IPS-15b (cell line): ENCODE data around the gene LRRC1.

Source experiments
- H3K27me3 ChIP-seq: one replicate; pipeline ENCODE4 v1.6.1; 2013; ENCODE audit warnings: low read length; ENCODE audit not compliant: control insufficient read depth, insufficient read depth
- H3K36me3 ChIP-seq: one replicate; pipeline ENCODE4 v1.6.1; 2013; ENCODE audit warnings: low read length; ENCODE audit not compliant: control insufficient read depth, insufficient read depth
- H3K4me1 ChIP-seq: one replicate; pipeline ENCODE4 v1.6.1; 2013; ENCODE audit warnings: mild to moderate bottlenecking, low read length; ENCODE audit not compliant: control insufficient read depth, insufficient read depth
- H3K4me3 ChIP-seq: one replicate; pipeline ENCODE4 v1.5.1; 2013; ENCODE audit warnings: low read depth, low read length
- H3K9ac ChIP-seq: one replicate; pipeline ENCODE4 v1.6.1; 2013; ENCODE audit warnings: low read depth, mild to moderate bottlenecking, low read length
- H3K9me3 ChIP-seq: one replicate; pipeline ENCODE4 v1.6.1; 2013; ENCODE audit warnings: mild to moderate bottlenecking, low read length; ENCODE audit not compliant: control insufficient read depth, insufficient read depth

The LRRC1 gene

DNA sequence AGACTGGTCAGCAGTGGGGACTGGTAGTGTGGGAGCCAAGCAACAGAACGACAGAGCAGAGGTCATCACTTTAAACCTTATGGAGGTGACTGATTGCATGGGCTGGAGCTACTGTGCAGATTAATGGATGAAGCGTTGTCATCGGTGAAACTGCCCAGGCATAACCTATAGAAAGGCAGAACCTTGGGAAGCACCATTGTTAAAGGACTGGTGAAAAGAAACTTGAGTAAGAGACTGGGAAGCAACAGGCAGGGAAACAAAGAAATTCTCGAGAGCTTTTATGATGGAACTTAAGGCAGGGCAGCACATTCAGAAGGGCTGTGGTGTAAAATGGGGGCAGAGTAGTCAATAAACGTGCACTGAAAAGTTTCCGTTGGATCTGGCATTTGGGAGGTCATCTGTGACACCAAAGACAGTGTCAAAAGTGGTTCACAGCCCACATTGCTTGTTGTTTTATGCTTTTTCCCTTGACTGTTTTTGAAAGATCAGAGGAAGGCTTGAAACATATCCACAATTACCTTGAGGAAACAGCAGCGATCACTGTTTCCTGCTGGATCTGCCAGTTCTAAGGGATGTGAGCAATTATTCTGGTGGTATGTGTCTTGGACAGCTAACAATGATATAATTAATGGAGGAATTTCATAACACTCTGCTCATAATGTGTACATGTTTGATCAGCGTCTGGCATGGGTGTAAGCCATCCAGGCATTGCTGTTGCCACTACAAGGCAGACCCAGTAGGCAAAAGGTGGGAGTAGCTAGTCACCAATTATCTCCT is 62.7 kb downstream of the LRRC1 start:
- H3K9me3 ChIP-seq: no peaks in the 10 kb centered on the region
- no peaks in the 10 kb centered on the region for H3K4me1 ChIP-seq
- no peak overlapping the region for H3K4me3 ChIP-seq
- no peaks in the 10 kb centered on the region for H3K36me3 ChIP-seq
- H3K27me3 ChIP-seq: no peaks in the 10 kb centered on the region
- H3K9ac ChIP-seq: no peak overlapping the region

DNA sequence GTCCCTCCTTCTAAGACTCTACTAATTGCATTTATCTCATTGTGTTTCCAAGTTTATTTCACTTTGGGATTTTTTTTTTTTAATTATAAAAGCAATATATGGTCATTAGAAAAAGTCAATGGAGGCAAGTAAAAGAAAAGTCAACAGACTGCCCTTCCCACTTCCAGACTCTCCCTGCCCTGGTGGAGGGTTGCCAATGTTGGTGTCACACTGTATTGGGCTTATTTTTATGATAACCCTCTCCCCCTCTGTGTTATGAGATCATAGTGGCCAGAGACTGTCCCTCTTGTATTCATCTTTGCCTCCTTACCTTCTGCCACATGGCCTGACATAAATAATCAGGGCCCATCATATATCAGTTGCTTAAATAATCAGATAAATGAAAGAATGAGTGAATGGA is 63.4 kb downstream of the LRRC1 start:
- no peaks in the 10 kb centered on the region for H3K4me1 ChIP-seq

DNA sequence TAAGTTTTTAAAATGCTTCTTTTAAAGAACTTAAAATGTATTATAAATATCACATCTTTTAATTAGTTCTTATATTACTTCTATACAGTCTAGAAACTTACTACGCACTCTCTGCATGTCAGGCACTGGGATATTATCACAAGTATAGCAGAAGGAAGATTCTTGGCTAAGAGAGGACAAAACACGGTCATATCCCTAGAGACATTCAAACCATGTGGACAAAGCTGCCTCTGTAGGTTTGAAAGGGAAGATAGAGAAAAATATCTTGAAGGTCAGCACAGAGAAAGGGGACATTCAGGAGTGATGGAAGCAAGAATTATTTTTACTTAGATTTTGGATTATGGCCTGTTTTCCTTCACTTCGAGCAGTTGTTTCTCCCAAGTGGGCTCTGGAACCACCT is 64.1 kb downstream of the LRRC1 start:
- Histone ChIP-seq H3K4me3 (no peak overlapping the region), H3K36me3 (no peaks in the 10 kb centered on the region), H3K27me3 (no peaks in the 10 kb centered on the region), H3K9ac (no peak overlapping the region), H3K9me3 (no peaks in the 10 kb centered on the region), H3K4me1 (no peaks in the 10 kb centered on the region)

More for the DNA sequence above, 63.4 kb downstream of the LRRC1 start:
- Histone ChIP-seq H3K4me3 (no peak overlapping the region), H3K9ac (no peak overlapping the region), H3K27me3 (no peaks in the 10 kb centered on the region), H3K9me3 (no peaks in the 10 kb centered on the region), H3K36me3 (no peaks in the 10 kb centered on the region)

DNA sequence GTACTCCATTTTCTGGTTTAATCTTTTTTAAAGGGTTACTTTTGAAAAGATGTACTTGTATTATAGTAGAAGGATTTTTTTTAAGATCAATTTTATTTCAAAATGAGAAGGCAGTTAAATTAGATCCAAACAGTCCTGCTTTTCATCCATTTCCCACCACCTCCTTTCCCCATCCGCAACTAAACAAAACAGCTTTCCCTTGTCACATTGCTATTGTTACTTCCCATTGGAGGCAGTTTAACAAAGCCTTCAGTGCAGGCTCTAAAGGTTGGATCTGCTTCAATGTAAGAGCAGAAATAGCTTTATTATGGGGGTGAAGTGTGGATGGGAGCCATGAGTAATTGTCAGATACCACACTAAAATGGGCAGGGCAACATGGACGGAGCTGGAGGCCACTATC is 65.7 kb downstream of the LRRC1 start:
- Histone ChIP-seq H3K4me3 (no peak overlapping the region), H3K9ac (no peak overlapping the region), H3K4me1 (no peaks in the 10 kb centered on the region), H3K9me3 (no peaks in the 10 kb centered on the region), H3K27me3 (no peaks in the 10 kb centered on the region), H3K36me3 (no peaks in the 10 kb centered on the region)

DNA sequence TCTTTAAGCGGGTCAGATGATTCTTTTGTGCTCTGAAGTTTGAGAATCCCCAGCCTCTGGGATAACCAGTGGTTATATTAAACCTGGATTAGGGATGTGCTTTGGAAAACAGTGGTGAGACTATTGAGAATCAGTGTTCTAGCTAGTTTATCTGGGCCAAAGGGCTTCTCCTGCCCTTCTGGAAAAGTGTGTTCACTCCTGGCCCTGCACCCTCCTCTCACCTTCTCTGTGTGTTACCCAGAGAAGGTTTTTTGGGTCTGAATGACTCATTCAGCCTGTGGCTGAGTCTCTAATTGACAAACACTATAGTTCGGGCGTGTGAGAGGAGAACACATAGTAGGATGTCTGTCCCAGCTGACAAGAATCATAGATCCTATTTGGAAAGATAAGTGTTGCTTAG is 66.7 kb downstream of the LRRC1 start:
- Histone ChIP-seq H3K9ac (no peak overlapping the region), H3K4me1 (no peaks in the 10 kb centered on the region), H3K9me3 (no peaks in the 10 kb centered on the region), H3K4me3 (no peak overlapping the region), H3K27me3 (no peaks in the 10 kb centered on the region), H3K36me3 (no peaks in the 10 kb centered on the region)

DNA sequence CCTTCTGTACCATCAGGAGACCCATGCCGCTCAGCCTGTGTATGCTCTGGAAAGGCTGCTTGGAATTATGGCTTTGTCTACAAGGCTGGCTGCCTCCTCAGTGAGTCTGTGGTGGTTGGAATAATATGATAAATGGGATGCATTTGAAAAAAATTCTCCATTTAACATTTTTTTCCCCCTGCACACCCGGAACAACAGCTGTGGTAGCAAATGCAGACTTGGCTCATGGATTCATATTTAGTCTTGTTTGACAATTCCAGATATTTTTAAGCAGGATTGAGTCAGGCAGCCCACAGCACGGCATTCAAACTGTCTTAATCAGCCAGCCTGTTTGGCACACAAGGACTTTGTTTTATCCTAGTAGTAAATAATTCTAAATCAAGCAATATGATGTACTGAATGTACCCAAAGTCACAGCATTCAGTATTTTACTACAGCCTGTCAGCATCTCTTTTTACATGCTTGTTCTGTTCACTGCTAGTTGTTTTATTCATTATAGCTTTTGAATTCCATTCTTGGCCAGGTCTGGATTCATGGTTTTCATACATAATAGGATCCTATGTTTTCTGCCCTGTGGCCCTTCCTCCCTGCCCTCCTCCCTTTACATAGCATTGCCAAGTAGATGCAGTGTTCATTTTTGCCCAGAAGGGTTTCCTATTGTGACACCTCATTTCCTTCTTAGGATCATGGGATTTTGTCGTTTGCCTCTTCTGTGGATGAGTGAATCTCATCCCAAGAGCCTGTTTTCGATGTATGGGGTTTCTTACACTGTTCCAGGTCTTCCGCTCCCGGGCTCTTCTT is 68.1 kb downstream of the LRRC1 start:
- Histone ChIP-seq H3K36me3 (no peaks in the 10 kb centered on the region), H3K9ac (no peak overlapping the region), H3K4me3 (no peak overlapping the region), H3K27me3 (no peaks in the 10 kb centered on the region), H3K9me3 (no peaks in the 10 kb centered on the region), H3K4me1 (no peaks in the 10 kb centered on the region)

DNA sequence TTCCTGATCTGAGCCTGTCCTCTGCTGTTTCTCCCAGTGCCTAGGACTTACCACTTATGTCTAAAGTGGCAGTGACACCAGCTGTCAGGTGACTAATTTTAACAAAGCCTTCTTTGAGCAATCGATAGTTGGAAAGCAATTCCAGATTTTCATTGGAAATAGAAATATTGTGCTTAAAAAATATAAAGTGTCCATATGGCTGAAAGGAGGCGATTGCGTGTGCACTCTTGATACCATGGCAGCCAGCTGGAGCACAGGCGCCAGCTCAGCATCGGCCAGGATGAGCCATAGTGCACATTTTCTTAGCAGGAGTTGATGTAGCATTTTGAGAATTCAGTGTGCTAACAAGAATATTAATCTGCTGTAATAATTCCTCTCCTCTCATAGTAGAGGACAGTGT is 70.0 kb downstream of the LRRC1 start:
- Histone ChIP-seq H3K9me3 (no peaks in the 10 kb centered on the region), H3K4me3 (no peak overlapping the region), H3K27me3 (no peaks in the 10 kb centered on the region), H3K36me3 (no peaks in the 10 kb centered on the region), H3K9ac (no peak overlapping the region), H3K4me1 (no peaks in the 10 kb centered on the region)

DNA sequence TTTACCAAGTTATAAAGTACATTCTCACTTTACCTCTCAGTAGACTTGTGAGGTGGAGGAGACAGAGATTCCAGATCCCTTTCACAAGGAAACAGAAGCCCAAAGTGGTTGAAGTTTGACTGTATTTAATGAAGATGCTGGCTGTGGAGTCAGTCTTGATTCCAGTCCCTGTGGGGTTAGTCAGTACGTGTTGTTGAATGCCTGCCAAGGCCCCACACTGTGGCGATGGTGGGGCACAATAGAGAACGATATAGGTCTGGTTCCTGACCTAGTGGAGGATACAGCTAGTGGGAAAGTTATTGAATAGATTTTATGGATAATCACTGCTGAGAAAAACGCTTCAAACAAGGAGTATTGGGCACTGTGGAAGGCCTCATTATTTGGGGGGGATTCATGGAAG is 71.4 kb downstream of the LRRC1 start:
- Histone ChIP-seq H3K9me3 (no peaks in the 10 kb centered on the region), H3K9ac (no peak overlapping the region), H3K4me3 (no peak overlapping the region)

DNA sequence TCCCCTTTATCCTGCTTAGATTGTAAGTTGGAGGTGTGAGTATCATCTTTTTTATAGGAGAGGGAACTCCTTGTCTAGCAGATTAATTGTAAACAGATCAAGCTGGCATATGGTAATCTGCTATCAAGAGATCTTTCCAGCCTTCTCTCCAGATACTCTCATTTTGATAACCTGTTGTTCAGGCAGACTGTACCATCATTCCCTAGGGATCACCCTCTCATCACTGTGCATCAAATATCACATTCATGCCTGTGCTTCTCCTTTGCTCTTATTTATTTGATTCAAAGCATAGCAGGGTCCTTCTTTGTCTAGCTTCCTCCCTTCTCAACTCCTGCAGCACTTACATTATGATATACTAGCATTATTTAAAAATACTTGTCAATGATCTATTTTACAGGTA is 73.8 kb downstream of the LRRC1 start:
- Histone ChIP-seq H3K4me1 (no peaks in the 10 kb centered on the region), H3K36me3 (no peaks in the 10 kb centered on the region), H3K9me3 (no peaks in the 10 kb centered on the region), H3K9ac (no peak overlapping the region), H3K4me3 (no peak overlapping the region), H3K27me3 (no peaks in the 10 kb centered on the region)

More for the DNA sequence above, 71.4 kb downstream of the LRRC1 start:
- Histone ChIP-seq H3K36me3 (no peaks in the 10 kb centered on the region), H3K4me1 (no peaks in the 10 kb centered on the region), H3K27me3 (no peaks in the 10 kb centered on the region)

DNA sequence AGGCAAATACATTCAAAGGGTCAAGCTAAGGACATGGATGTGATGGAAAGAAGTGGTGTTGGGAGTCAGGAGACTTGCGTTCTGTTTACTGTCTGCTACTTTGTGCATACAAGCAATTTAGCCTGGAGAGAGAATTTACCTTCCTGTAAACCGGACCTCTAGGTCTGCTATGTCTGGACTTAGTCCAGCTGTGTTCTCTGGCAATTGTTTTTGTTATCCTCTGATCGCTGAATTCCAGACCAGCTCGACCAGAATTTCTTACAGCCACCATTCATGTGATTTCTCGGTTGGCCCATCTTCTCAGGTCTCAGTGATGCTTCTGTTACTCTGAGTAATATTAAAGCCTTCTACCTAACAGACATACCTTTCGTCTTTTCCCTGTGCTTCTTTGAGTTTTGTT is 75.2 kb downstream of the LRRC1 start:
- H3K36me3 ChIP-seq: no peaks in the 10 kb centered on the region
- no peak overlapping the region for H3K9ac ChIP-seq
- H3K9me3 ChIP-seq: no peaks in the 10 kb centered on the region
- no peaks in the 10 kb centered on the region for H3K27me3 ChIP-seq
- no peaks in the 10 kb centered on the region for H3K4me1 ChIP-seq
- no peak overlapping the region for H3K4me3 ChIP-seq

DNA sequence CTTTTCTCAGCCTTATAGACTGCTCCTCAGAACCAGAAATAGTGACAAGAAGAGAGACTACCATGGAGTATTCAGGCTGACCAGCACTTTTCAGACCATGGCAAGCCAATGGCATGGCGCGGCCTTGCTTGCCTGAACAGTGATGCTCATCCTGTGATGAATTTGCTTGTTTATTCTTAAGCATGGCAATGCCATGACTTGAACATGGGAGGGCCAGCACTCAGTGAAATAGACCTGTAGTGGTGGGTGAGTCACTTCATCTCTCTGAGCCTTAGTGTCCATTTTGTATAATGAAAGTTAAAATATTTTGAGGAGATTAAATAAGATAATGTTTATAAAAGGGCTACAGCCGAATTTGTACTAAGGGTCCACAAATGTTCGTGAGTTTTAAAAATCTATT is 79.1 kb downstream of the LRRC1 start:
- no peak overlapping the region for H3K9ac ChIP-seq
- H3K9me3 ChIP-seq: no peaks in the 10 kb centered on the region
- H3K4me3 ChIP-seq: no peak overlapping the region
- no peaks in the 10 kb centered on the region for H3K4me1 ChIP-seq
- no peaks in the 10 kb centered on the region for H3K27me3 ChIP-seq
- H3K36me3 ChIP-seq: no peaks in the 10 kb centered on the region

DNA sequence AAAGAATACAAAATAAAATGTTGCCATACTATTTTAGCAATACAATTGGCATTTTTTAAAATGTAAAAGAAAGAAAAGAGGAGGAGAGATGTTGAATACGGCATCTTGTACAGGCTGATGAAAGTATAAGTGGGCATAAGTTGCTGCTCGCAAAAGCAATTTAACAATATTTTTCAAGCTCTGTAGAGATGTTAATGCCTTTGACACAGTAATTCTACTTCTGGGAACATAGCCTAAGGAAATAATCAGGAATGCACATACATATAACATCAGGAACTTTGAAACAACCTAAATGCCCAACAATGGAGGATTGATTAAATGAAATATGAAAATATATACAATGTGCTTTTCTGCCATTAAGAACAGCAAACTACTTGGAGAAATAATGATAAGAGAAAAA is 80.2 kb downstream of the LRRC1 start:
- no peak overlapping the region for H3K9ac ChIP-seq
- H3K36me3 ChIP-seq: no peaks in the 10 kb centered on the region
- H3K4me1 ChIP-seq: no peaks in the 10 kb centered on the region
- H3K9me3 ChIP-seq: no peaks in the 10 kb centered on the region
- no peak overlapping the region for H3K4me3 ChIP-seq
- no peaks in the 10 kb centered on the region for H3K27me3 ChIP-seq
